GM12872 (cell line): Measurements from ENCODE around the gene VPS50.
A peak's percentile ranks its signal among the peaks of the same experiment; 100 is the strongest.

Source experiments
- CTCF ChIP-seq: IDR thresholded peaks from 3 replicates; pipeline ENCODE4 v1.5.1; 2011; ENCODE audit warnings: low read depth, mild to moderate bottlenecking, low read length, moderate library complexity; ENCODE audit not compliant: insufficient read depth

The VPS50 gene

DNA sequence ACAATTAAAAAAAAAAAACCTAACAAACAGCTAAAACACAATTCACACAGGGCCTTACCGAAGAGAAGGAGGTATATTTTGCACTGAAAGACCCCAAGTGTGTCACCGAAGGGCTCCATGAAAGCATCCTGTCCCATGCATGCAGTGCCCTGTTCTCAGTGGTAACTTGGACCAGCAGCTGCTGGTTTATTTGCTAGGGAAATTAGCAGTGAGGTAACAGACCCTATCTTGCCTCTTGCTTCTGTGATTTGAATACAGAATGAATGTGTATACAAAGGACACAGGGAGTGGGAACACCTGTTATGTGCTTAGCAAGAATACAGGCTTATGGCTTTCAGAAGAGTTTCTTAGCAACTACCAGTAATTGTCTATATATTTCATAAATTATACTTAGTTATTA, 5.9 kb upstream of the VPS50 start, which contains the start of gene HEPACAM2:
Gene HEPACAM2 (minus strand): TSS at position 160 of the 400 bp plus-strand sequence.
- no peak for TF ChIP-seq CTCF

DNA sequence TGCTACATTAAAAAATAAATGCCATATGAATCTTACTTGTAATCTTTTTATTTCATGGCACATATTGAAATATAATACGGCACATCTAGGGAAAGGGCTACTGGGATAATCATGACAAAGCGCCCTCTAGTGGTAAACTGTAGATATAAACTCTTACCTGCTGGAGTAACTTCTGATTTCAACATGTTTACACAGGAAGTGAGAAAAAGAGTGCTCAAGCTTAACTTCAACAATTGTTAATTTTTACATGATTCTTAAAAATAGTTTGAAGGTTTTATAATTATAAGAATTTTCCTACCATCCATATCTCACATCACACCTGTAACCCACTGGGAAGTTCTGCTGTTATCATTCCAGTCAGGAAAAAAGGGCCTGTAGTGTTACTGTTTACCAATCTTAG, 3.9 kb upstream of the VPS50 start:
- TF ChIP-seq CTCF: peak; percentile 57

DNA sequence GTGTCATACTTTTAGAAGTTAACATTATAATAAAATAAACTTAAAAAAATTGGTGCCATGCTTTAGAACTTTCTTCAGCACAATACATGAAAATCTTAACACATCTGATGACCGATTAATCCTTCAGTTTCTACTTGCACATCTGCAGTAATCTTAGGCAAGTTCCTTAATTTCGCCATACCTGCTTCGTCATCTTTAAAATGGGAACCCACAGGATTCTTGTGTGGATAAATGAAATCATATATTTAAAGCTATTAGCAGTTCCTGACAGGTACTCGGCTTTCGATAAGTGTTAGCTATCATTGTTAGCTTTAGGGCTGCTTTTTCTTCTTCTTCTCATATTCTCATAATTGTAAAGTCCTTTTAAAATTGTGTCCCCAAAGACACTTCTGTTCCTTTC, 907 bp upstream of the VPS50 start:
- no peak for TF ChIP-seq CTCF

DNA sequence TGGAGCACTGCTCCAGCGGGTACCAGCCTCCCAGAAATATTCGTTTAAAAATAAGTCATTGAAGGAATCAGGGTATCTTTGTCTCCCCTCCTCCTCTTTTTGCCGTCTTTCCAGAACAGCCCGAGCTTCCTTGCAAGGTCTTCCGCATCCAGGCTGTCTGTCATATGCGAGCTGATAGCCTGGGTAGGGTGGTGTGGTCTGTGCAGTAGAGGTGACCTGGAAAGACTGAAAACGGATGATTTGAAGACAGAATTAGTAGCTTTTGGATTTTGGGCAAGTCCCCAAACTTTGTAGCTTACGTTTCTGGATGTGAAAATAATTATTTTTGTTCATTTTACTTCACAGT, 480 bp downstream of the VPS50 start:
- no peak for TF ChIP-seq CTCF

- no peak for TF ChIP-seq CTCF
Observed at GRCh38 chr7:93235541-93235940, 3.4 kb downstream of the VPS50 start.

GRCh38 chr7:93238131-93238530, 6.0 kb downstream of the VPS50 start:
- no peak for TF ChIP-seq CTCF

DNA sequence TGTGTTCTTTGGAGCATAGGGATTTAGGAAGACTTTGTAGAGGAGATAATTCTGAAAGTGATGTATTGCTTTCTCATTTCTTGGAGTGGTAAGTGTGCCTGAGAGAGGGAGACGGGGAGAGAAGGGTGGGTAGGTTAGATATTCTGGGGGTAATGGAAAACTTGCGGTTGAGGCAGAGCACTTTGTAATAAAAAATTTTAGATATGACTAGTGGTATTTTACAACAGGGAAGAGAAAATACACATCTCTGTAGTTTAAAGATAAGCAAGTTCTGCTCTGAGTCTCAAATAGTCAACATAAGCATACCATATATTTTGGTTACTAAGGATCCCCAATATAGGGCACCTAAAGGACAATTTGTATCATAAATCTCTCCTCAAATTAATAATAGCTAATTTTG, 6.6 kb downstream of the VPS50 start:
- TF ChIP-seq CTCF: no peak

DNA sequence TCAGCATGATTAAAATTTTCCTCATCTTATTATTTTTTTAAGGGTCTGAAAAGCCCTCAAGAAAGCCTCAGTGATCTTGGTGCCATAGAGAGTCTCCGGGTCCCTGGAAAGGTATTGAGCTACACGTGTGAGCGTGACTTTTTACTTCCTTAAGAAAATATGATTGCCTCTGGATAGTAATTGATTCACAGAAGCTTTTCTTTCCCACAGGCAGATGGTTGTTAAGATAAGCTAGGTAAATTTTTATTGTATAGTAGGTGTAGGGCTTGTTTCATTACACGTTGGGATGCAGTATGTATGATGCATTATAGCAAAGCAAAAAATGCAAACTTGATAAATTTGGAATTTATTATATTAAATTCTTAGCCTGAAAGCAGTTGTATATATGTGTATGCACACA, 7.7 kb downstream of the VPS50 start:
- TF ChIP-seq CTCF: no peak
